Activated CD8-positive, alpha-beta memory T cell treated with anti-CD3 and anti-CD28 coated beads for 24 hours (primary cell): ENCODE data around the gene POLRMT.
"Not testable (repeated sequence)": the region's sequence is repeated elsewhere in the genome, so short reads cannot be mapped to it uniquely, and the experiment has no call there.

Experiments used
- DNase-seq: peaks from one replicate; pipeline ENCODE4 v3.0.0-alpha.2; 2020

POLRMT gene

GRCh38 chr19:633068-633785 is at the start of gene POLRMT:
POLRMT (minus strand) TSS chr19:633537; CDS start chr19:633512, 25 bp downstream.
- peak; percentile 96 for DNase-seq

GRCh38 chr19:682678-683320 is 49.5 kb upstream of the POLRMT start:
- no peak for DNase-seq

DNA sequence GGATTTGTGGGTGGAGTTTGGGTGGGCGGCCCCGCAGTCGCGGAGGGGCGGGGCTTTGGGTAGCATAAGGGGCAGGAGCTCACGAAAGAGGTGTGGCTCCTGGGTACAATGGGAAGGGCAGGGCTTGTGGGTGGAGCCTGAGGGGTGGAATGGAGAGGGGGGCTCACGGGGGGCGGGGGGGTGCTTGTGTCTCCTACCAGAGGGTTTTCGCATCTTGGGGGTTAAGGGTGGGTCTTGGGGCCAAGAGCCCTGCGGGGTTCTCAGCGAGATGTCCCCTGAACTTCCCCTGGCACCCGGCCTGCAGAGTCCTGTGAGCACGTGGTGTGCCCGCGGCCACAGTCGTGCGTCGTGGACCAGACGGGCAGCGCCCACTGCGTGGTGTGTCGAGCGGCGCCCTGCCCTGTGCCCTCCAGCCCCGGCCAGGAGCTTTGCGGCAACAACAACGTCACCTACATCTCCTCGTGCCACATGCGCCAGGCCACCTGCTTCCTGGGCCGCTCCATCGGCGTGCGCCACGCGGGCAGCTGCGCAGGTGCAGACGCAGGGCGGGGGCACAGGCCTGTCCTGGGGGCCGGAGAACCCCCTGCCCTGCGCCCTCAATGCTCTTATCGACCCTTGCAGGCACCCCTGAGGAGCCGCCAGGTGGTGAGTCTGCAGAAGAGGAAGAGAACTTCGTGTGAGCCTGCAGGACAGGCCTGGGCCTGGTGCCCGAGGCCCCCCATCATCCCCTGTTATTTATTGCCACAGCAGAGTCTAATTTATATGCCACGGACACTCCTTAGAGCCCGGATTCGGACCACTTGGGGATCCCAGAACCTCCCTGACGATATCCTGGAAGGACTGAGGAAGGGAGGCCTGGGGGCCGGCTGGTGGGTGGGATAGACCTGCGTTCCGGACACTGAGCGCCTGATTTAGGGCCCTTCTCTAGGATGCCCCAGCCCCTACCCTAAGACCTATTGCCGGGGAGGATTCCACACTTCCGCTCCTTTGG is 48.0 kb upstream of the POLRMT start:
- no peak for DNase-seq

GRCh38 chr19:680287-681028 is 47.1 kb upstream of the POLRMT start:
- peak; percentile 99 for DNase-seq

DNA sequence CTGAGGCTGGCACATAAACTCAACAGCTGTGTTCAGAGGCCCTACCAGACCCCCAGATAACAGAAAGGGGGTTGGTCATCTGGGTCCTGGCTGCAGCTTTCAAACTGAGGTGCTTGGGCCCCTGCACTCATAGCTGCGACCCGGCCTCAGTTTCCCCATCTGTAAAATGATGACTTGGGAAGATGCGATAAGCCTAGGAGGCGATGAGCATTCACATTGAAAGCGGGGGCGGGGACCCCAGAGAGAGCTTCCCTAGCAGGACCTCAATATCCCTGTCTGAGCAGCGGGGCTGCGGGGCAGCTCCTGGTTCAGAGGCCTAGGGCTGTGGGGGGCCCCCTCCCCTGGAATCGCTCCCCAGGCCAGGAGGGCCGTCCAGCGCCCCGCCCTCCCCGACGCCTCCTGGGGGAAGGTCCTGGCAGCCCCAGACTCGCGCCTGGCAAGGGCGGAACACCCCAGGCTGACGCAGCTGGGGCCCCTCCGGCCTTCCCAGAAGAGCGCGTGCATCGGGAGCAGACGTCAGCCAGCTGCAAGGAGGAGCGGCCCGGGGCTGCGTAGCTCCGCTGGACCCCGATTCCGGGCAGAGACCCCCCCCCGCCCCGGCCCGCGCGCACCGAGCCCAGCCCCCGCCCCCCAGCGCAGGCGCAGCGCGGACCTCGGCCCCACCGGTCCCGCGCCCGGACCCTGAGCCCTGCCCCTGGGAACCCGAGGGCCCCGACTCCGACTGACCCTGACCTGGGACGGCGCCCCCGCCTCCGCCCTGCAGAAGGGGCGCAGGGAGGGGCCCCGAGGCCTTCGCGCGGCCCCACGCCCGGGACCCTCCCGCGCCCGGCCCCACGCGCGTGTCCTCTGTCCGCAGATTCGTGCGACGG is 46.3 kb upstream of the POLRMT start:
- DNase-seq = peak; percentile 75

- no peak for DNase-seq
Measured at GRCh38 chr19:678791-679388, 45.6 kb upstream of the POLRMT start.

DNA sequence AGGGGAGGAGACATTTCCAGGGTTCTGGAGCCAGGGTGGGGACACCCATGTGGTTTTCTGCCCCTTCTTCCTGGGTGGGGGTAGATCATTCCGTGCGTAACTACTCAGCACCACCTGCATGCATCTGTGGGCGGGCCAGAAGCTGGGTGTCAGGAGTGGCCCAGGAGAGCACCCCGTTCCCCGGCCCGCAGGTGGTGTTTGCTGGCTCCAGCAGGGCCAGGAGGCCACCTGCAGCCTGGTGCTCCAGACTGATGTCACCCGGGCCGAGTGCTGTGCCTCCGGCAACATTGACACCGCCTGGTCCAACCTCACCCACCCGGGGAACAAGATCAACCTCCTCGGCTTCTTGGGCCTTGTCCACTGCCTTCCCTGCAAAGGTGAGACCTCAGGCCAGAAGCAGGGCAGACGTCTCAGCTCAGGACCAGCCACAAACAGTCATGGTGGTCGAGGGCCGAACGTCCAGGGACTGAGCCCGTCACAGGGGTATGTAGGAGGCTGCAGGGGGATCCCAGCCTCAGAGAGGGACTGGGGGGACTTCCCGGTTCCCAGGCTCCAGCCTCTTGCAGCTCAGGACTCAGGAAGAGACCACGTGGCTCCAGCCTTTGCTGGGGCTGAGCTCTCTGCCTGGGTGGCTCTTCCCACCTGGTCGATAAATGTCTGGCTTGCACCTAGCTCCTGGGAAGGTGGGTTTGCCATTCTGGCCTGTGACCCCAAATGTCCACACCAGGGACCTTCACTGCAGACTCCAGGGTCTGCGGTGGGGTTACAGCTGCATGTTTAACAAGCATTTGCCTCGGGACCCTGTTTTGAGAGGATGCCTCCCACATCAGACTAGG is 44.5 kb upstream of the POLRMT start:
- no peak for DNase-seq

GRCh38 chr19:677201-677600 is 43.9 kb upstream of the POLRMT start:
- no peak for DNase-seq

GRCh38 chr19:676339-677105 is 43.2 kb upstream of the POLRMT start, which contains the start of gene FSTL3:
FSTL3 (plus strand) TSS chr19:676392; CDS start chr19:676424, 32 bp downstream.
- DNase-seq = no peak

DNA sequence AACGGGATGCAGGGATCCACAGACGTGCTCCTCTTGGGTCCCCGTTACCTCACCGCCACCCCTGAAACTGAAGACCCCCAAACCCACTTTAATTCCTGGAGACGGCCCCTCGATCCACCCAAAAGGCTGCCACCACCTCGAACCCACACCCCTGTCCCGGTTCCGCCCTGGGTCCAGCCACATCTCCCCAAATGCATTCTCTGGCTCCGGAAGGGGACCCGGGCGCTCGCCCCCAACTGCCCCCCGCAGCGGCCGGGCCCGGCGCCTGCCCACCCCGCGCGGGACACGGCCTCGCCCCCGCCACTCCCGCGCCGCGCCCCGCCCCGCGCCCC is 42.6 kb upstream of the POLRMT start:
- DNase-seq = no peak

GRCh38 chr19:674282-675151 is 41.2 kb upstream of the POLRMT start:
- no peak for DNase-seq

- no peak for DNase-seq
Measured at GRCh38 chr19:670609-671075, 37.3 kb upstream of the POLRMT start.

DNA sequence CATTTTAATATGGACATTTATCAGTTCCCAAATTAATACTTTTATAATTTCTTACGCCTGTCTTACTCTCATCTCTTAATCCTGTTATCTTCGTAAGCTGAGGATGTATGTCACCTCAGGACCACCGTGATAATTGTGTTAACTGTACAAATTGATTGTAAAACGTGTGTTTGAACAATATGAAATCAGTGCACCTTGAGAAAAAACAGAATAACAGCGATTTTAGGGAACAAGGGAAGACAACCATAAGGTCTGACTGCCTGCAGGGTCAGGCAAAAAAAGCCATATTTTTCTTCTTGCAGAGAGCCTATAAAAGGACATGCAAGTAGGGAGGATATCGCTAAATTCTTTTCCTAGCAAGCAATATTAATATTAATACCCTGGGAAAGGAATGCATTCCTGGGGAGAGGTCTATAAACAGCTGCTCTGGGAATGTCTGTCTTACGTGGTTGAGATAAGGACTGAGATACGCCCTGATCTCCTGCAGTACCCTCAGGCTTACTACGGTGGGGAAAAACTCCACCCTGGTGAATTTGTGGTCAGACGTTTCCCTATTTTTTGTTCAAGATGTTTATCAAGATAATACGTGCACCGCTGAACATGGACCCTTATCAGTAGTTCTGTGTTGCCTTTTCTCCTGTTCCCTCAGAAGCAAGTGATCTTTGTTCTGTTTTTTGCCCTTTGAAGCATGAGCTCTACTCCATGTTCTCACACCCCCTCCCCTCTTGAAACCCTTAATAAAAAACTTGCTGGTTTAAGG is 35.5 kb upstream of the POLRMT start:
- DNase-seq = not testable (repeated sequence)

- not testable (repeated sequence) for DNase-seq
Measured at GRCh38 chr19:666985-667573, 33.7 kb upstream of the POLRMT start.

GRCh38 chr19:664913-665443 is 31.6 kb upstream of the POLRMT start:
- peak; percentile 92 for DNase-seq

GRCh38 chr19:663682-664117 is 30.4 kb upstream of the POLRMT start:
- DNase-seq = no peak
